Panc1 (cell line): ENCODE measurements around the gene NIPSNAP2. TPM values are rescaled to one million over a fixed set of nuclear protein-coding genes. Genes with fewer than 3 reads are reported as not detected.

Experiments
- ATAC-seq: fragments of 200-7000 bp; cut with Tn5 transposase; 2 replicates; pipeline ENCODE4 v1.9.1; 2020; ENCODE audit warnings: mild to moderate bottlenecking, moderate library complexity
- BruUV-seq: library from RNA; stranded (reverse); fragments of 400-500 nt; replicated peaks from 2 replicates; lab custom pipeline; 2021; lab: Mats Ljungman, UMichigan
- CTCF ChIA-PET: fragments of 300-600 bp; sonication (Branson Sonifier 250); formaldehyde crosslinking; loops from one replicate; lab custom pipeline; 2022; ENCODE audit warnings: antibody characterized with exemption; lab: Charles Lee
- POLR2A ChIA-PET: fragments of 300-600 bp; sonication (Branson Sonifier 250); formaldehyde crosslinking; loops from one replicate; lab custom pipeline; 2022; ENCODE audit warnings: antibody characterized with exemption; lab: Charles Lee
- DNase-seq: peaks from one replicate; pipeline ENCODE4 v3.0.0-alpha.2; 2010; ENCODE audit warnings: low read depth, low spot score
- H3K27ac ChIP-seq: 2 replicates; pipeline ENCODE4 v1.5.1; 2011; ENCODE audit warnings: mild to moderate bottlenecking, low read length, inconsistent platforms
- H3K27me3 ChIP-seq: fragments of 200-500 bp; sonication (Bioruptor generic); 2 replicates; pipeline ENCODE4 v1.6.0; 2014; ENCODE audit warnings: low read length, inconsistent platforms; ENCODE audit not compliant: control insufficient read depth, insufficient read depth
- H3K36me3 ChIP-seq: fragments of 200-500 bp; sonication (Bioruptor generic); 2 replicates; pipeline ENCODE4 v1.5.1; 2014; ENCODE audit warnings: inconsistent platforms, mild to moderate bottlenecking, low read length, moderate library complexity; ENCODE audit not compliant: control insufficient read depth, insufficient read depth
- H3K4me1 ChIP-seq: 2 replicates; pipeline ENCODE4 v1.5.1; 2011; ENCODE audit warnings: inconsistent platforms, mild to moderate bottlenecking, low read length, moderate library complexity; ENCODE audit not compliant: control insufficient read depth, insufficient read depth
- H3K4me3 ChIP-seq, 2 experiments: 2 replicates each; pipeline ENCODE4 v1.5.1; 2011 to 2012; ENCODE audit warnings: low read depth in 2 of 2, low read length in 2 of 2, mild to moderate bottlenecking in 2 of 2, inconsistent platforms in 1 of 2, moderate library complexity in 1 of 2
- H3K9me3 ChIP-seq: fragments of 200-500 bp; sonication (Bioruptor generic); 2 replicates; pipeline ENCODE4 v1.5.1; 2014; ENCODE audit warnings: low read depth, mild to moderate bottlenecking, inconsistent platforms, low read length, moderate library complexity; ENCODE audit not compliant: control insufficient read depth, insufficient read depth
- POLR2AphosphoS5 ChIP-seq: IDR thresholded peaks from 2 replicates; pipeline ENCODE4 v1.6.1; 2012; ENCODE audit warnings: mild to moderate bottlenecking, low read depth, low read length, moderate library complexity
- SIN3A ChIP-seq: IDR thresholded peaks from 2 replicates; pipeline ENCODE4 v1.6.1; 2012; ENCODE audit warnings: low read depth, mild to moderate bottlenecking, low read length, moderate library complexity, borderline replicate concordance; ENCODE audit not compliant: insufficient read depth
- TCF7L2 ChIP-seq: IDR thresholded peaks from 2 replicates; pipeline ENCODE4 v1.6.1; 2011; ENCODE audit warnings: mild to moderate bottlenecking, low read depth, low read length, inconsistent platforms
- in situ Hi-C: cut with HindIII; loops from 2 replicates; pipeline ENCODE4 v1.10.0; 2016; ENCODE audit warnings: low sequenced_read_pairs, low pct_unique_long_range_greater_than_20kb
- intact Hi-C: fragments of 100-400 bp; cut with micrococcal nuclease; formaldehyde crosslinking; loops from one replicate; pipeline ENCODE4 v1.10.0; 2022; ENCODE audit not compliant: unreplicated experiment
- total RNA-seq: library from RNA; stranded (reverse); gene quantifications from one replicate; pipeline ENCODE4 v1.2.1, GENCODE V29; 2021; ENCODE audit not compliant: unreplicated experiment
- TF ChIP-seq, protein P1 (sequence below): fragments of 450-650 bp; IDR thresholded peaks from 2 replicates; pipeline ENCODE4 v1.5.1; 2017; ENCODE audit warnings: mild to moderate bottlenecking
- TF ChIP-seq, protein P2 (sequence below), 2 experiments: IDR thresholded peaks; 2 replicates each; pipeline ENCODE4 v1.6.1; 2011 to 2012; ENCODE audit warnings: low read depth in 2 of 2, control low read depth in 1 of 2, low read length in 1 of 2, mild to moderate bottlenecking in 1 of 2, moderate library complexity in 1 of 2; ENCODE audit not compliant: insufficient read depth in 1 of 2

Gene NIPSNAP2
- total RNA-seq, 1 experiment from 2014 or later = 93.2 TPM

DNA sequence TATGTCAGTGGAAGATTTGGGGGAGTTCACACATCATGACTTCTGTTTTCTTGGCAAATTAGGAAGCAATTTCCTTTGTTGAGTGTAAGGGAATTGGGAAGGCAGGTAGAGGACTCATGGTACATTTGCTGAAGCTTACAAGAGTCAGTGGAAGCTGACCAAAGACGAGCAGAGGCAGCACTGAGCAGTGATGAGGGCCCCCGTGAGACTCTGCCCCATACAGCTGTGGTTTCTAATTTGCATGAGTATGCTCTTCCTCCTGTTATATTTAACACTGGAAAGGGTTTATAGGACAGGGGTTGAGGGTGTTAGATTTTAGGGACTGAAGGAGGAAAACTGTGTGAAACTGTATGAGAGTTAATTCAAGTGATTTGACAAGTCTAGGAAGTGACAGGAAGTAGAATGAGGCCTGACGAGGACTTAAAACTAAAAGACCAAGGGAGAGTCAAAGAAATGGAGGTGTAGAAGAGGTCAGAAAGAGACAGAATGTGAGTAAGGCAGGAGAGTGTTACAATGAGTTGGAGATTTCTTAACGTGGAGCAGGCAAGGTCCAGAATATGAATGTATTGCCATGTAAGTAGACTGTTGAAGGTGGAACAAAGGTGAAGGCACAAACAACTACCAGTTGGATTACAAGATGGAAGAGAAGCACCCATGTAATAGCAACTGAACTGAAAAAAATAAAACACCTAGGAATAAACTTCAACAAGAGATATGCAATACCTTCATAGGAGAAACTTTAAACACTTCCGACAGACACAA, 36.2 kb upstream of the NIPSNAP2 start:
- no peak for ATAC-seq
- no TSS peak for BruUV-seq
- no peak overlapping the region for H3K4me3 ChIP-seq

DNA sequence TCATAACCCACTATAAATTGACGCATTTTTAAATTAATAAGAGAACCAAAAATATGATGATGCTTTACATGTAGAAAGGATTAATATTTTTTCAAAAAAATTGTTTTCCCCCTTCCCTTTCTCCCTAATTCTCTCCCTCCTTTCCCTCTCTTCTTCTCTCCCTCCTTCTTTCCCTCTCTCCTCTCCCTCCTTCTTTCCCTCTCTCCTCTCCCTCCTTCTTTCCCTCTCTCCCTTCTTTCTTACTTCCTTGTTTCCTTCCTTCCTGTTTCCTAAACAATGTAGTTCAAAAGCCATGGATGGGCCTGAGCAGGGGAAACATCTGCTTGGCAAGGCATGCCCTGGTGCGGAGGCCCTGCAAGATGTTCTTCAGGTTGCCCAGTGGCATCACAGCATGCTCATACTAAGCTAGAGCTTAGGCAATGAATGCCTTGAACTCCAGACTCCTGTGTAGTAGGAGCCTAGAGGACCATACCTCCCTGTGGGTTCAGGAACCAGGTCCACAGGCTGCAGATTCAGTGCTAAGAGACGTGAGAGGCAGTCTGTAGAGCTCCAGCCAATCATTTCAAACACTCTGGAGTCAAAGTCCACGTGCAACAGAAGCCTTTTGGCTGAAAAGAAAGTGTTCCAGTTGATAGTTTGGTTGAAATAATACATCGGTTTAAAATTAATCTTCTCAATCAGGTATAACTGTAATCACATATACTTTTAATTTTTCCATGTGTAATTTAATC, 32.8 kb upstream of the NIPSNAP2 start:
- intact Hi-C loops (loop anchor here (10.0 kb wide), 1 partner anchor 87 kb away; no protein-coding TSS in a partner anchor), in situ Hi-C loops (no loop called here)
- Histone ChIP-seq H3K27me3 (no peaks in the 10 kb centered on the region), H3K27ac (no peak overlapping the region), H3K4me3 (no peak overlapping the region), H3K9me3 (0 out of 2 replicates have a peak, but pooled peaks cover 8% of the 10 kb centered on the region), H3K36me3 (no peaks in the 10 kb centered on the region), H3K4me1 (no peaks in the 10 kb centered on the region)
- no peak for DNase-seq
- BruUV-seq = no TSS peak
- CTCF ChIA-PET = no interaction called here
- POLR2A ChIA-PET = interaction anchor here (0.7 kb wide), 1 partner anchor 49 kb away, joined by 4 read pairs; no protein-coding TSS in a partner anchor
- TF ChIP-seq, protein P1, sequence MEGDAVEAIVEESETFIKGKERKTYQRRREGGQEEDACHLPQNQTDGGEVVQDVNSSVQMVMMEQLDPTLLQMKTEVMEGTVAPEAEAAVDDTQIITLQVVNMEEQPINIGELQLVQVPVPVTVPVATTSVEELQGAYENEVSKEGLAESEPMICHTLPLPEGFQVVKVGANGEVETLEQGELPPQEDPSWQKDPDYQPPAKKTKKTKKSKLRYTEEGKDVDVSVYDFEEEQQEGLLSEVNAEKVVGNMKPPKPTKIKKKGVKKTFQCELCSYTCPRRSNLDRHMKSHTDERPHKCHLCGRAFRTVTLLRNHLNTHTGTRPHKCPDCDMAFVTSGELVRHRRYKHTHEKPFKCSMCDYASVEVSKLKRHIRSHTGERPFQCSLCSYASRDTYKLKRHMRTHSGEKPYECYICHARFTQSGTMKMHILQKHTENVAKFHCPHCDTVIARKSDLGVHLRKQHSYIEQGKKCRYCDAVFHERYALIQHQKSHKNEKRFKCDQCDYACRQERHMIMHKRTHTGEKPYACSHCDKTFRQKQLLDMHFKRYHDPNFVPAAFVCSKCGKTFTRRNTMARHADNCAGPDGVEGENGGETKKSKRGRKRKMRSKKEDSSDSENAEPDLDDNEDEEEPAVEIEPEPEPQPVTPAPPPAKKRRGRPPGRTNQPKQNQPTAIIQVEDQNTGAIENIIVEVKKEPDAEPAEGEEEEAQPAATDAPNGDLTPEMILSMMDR = no peak
- TF ChIP-seq POLR2AphosphoS5 (no peak), TCF7L2 (no peak), SIN3A (no peak)
- TF ChIP-seq, protein P2, sequence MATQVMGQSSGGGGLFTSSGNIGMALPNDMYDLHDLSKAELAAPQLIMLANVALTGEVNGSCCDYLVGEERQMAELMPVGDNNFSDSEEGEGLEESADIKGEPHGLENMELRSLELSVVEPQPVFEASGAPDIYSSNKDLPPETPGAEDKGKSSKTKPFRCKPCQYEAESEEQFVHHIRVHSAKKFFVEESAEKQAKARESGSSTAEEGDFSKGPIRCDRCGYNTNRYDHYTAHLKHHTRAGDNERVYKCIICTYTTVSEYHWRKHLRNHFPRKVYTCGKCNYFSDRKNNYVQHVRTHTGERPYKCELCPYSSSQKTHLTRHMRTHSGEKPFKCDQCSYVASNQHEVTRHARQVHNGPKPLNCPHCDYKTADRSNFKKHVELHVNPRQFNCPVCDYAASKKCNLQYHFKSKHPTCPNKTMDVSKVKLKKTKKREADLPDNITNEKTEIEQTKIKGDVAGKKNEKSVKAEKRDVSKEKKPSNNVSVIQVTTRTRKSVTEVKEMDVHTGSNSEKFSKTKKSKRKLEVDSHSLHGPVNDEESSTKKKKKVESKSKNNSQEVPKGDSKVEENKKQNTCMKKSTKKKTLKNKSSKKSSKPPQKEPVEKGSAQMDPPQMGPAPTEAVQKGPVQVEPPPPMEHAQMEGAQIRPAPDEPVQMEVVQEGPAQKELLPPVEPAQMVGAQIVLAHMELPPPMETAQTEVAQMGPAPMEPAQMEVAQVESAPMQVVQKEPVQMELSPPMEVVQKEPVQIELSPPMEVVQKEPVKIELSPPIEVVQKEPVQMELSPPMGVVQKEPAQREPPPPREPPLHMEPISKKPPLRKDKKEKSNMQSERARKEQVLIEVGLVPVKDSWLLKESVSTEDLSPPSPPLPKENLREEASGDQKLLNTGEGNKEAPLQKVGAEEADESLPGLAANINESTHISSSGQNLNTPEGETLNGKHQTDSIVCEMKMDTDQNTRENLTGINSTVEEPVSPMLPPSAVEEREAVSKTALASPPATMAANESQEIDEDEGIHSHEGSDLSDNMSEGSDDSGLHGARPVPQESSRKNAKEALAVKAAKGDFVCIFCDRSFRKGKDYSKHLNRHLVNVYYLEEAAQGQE (IDR thresholded peaks at IDR 0.05; ENCODE audit: insufficient read depth in 1 of 2, low read depth in 2 of 2, low read length in 1 of 2) = no peak
- no peak for ATAC-seq

More for the DNA sequence above, 36.2 kb upstream of the NIPSNAP2 start:
- ChIA-PET POLR2A (no interaction called here), CTCF (no interaction called here)
- in situ Hi-C loops = no loop called here
- H3K36me3 ChIP-seq = no peaks in the 10 kb centered on the region
- H3K27me3 ChIP-seq = no peaks in the 10 kb centered on the region
- H3K4me1 ChIP-seq = no peaks in the 10 kb centered on the region
- H3K27ac ChIP-seq = no peak overlapping the region
- H3K9me3 ChIP-seq = no peaks in the 10 kb centered on the region
- TF ChIP-seq TCF7L2 = no peak
- no peak for TF ChIP-seq POLR2AphosphoS5
- TF ChIP-seq, protein P2 (IDR thresholded peaks at IDR 0.05; ENCODE audit: insufficient read depth in 1 of 2, low read depth in 2 of 2, low read length in 1 of 2) = no peak
- no peak for TF ChIP-seq SIN3A
- TF ChIP-seq, protein P1 = no peak
- intact Hi-C loops = no loop called here
- DNase-seq = no peak
